Posterior cingulate gyrus (tissue), 11 donors: ENCODE data around the gene NR3C2.
A peak's percentile ranks its signal among the peaks of the same experiment; 100 is the strongest.
"Not testable (repeated sequence)": the region's sequence is repeated elsewhere in the genome, so short reads cannot be mapped to it uniquely, and the experiment has no call there.

ENCODE experiments used
- DNase-seq, 10 donors: peaks; one replicate each; pipeline versions ENCODE4 v3.0.0 to v3.0.0-alpha.2; 2020 to 2021; ENCODE audit warnings: mixed read lengths in 3 of 10
- intact Hi-C: fragments of 100-400 bp; cut with DNase I; formaldehyde crosslinking; loops from one replicate; pipeline ENCODE4 v1.15.1; 2023

Gene NR3C2

DNA sequence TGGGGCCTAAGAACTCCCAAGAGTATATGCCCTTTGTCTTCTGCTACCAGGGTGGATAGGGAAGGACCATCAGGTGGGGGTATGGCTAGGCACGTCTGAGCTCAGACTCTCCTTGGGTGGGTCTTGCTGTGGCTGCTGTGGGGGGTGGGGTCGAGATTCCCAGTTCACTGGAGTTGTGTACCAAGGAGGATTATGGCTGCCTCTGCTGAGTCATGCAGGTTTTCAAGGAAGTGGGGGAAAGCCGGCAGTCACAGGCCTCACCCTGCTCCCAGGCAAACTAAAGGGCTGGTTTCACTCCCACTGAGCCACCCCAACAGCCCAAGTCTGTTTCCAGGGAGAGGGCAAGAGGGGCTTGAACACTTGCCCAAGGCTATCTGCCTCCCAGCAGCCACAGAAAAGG lies 249.7 kb downstream of the NR3C2 start:
- no peak for DNase-seq
- intact Hi-C loops, result no loop called here

DNA sequence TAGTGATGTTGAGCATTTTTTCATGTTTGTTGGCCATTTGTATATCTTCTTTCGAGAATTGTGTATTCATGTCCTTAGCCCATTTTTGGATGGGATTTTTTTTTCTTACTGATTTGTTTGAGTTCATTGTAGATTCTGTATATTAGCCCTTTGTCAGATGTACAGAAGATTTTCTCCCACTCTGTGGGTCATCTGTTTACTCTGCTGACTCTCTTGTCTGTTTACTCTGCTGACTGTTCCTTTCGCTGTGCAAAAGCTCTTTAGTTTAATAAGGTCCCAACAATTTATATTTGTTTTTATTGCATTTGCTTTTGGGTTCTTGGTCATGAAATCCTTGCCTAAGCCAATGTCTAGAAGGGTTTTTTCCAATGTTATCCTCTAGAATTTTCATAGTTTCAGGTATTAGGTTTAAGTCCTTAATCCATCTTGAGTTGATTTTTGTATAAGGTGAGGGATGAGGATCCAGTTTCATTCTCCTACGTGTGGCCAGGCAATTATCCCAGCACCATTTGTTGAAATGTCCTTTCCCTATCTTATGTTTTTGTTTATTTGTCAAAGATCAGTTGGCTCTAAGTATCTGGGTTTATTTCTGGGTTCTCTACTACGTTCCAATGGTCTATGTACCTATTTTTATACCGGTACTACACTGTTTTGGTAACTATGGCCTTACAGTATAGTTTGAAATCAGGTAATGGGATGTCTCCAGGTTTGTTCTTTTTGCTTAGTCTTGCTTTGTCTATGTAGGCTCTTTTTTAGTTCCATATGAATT lies 254.6 kb downstream of the NR3C2 start:
- intact Hi-C loops, DNase-seq: not testable (repeated sequence)

DNA sequence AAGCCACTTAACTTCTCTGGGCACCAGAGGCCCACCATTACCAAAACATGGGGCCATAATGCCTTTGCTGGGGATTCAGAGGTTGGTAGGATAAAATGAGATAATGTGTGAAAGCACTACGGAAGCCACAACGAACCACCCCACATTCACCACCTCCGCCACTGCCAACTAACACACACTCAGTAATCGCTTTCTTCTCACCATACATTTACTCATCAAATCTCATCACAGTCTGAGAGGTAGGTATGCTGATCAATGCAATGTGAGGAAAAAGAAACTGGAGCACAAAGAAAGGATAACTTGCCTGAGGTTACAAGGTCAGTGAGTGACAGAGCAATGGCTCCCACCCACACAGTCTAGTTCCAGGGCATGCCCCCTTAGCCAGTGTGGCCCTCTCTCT lies 257.3 kb downstream of the NR3C2 start:
- intact Hi-C loops, result no loop called here
- no peak for DNase-seq

DNA sequence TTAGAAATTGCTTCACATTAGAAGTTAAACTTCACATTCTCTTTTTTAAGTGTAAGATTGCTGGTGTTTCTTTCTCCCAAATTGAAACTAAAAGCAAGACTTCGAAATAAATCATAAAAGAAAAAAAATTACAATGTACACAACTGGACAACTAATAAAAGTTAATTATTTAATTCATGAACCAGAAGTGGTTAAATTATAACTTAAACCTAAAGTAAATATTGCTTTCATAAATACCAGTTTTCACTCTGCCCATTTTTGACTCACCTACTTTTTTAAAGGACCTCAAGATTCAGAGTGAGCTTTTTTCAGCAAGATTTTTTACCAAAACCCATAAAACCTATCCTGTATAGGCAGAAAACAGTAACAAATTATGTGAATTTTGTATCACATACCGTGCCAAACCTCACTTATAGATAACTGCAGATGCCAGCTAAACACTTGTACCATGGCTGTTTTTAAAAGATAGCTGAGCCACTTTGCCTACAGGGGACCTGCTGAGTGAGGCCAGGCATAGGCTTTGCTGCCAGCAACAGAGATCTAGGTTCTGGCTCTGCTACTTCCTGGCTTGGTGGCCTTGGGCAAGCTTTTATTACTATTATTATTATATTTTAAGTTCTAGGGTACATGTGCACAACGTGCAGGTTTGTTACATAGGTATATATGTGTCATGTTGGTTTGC lies 259.8 kb downstream of the NR3C2 start:
- no peak for DNase-seq
- intact Hi-C loops, result no loop called here

DNA sequence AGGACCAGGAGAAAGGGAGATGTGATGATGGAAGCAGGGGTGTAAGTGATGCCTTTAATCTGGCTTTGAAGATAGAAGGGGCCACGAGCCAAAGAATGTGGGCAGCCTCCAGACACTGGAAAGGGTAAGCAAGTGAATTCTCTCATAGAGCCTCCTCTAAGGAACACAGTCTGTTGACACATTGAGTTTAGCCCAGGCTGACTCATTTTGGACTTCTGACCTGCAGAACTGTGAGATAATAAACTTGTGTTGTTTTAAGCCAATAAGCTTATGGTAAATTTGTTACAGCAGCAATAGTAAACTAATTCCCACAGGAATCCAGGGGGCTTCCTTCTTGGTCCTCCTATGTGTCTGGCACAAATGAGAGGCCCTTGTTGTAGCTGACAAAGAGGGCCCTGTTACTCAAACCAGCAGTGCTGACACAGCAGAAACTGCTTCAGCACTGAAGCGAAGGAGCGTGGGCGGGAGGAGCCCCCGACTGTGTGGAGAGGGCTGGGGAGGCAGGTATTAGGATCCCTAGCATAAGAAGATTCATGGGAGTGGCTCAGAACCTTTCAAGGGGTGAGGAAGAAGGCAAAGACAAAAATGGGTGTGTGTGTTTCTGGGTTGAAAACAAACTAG lies 268.7 kb downstream of the NR3C2 start:
- no peak for DNase-seq
- intact Hi-C loops, result no loop called here

DNA sequence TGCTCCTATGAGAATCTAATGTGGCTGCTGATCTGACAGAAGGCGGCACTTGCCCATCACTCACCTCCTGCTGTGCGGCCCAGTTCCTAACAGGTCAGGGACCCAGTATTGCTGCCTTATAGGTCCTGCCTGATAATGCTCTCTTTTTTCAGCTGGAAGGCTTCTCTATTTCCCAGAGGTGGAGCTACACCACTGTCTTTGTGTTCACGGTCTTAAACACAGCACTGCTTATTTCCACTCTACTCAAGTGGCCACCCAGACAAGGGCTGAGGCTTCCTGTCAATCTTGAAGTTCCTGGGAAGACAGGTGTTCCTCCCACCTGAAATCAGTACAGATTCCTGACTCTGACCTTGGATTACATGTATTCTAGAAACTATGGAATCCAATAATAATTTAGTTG lies 270.6 kb downstream of the NR3C2 start:
- intact Hi-C loops, result no loop called here
- DNase-seq, result no peak

GRCh38 chr4:148170408-148171365 lies 271.5 kb downstream of the NR3C2 start:
- intact Hi-C loops, result no loop called here
- peak in 1 of 10 donors; percentile 57 for DNase-seq

DNA sequence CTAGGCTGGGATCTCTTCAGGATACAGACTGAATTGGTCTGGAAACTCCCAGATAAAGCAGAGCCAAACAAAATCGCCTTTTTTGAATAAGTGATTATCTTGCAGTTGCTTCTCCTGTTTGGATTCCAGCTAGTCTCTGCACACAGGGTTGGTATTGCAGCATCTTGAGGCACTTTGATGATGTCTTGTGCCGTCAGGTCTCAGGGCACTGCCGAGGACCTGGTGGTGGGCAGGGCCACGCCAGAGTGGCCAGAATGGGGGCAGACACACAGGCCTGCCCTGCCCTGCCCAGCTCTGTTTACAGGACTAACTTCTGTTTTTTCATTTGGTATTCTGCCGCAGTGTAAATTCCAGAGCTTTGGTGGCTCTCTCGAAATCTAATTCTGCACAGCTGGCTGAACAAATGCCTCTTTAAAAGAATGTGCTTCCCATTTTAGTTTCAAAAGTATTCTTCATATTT lies 276.1 kb downstream of the NR3C2 start:
- no peak for DNase-seq
- intact Hi-C loops, result no loop called here

DNA sequence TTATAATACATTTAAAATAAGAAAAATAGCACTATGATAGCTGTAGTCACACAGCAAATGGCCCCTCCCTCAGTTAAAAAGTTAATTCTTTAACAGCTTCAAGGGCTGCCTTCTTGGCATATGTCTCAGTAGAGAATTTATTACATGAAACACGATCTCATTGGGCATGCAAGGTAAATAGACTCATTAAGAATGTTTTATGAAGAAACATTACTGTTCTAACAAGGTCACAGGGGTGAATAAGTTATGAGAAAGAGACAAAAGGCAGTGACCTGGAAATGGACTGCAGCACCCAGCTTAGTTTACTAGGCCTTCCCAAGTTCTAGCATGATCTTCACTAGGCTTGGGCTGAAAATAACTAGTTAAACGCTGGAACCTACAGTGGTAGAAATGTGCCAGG lies 277.7 kb downstream of the NR3C2 start:
- no peak for DNase-seq
- intact Hi-C loops, result no loop called here

DNA sequence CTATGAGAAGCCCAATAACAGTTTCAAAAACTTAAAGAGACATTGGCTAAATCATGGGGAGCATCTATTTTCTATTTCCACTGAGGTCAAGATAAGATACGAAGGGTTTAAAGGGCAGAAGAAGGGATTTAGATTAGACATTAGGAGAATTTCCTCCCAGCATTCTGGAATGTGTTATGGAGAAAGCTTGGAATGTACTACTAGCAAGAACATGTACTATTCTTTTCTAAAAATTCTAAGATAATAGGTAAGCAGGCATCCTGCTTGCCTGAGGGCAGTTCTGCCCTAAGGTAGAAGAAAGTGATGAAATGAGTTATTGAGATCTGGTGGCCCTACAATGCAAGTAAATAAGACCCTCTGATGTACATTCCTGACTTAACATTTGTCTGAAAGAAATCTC lies 279.2 kb downstream of the NR3C2 start:
- no peak for DNase-seq
- intact Hi-C loops, result no loop called here

DNA sequence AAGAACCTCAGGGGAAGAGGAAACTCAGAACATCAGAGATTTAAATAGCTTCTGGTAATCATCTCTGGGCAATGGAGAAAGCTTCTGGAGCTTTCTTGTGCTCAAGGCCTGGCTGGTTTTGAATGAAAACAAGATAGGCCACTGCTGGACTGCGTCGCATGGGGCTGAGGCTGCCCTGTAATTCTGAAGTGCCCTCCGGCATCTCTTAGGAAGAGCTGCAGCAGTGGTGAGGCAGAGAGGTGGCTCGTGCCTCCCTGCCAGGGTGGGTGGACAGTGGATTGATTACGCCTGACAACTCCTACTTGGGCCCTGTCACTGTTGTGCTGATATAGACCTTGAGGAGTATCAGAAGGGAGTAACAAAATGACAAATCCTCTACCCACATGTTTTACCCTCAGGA lies 279.7 kb downstream of the NR3C2 start:
- DNase-seq, result no peak
- intact Hi-C loops, result no loop called here

- DNase-seq, result no peak
- intact Hi-C loops, result no loop called here
Observed at GRCh38 chr4:148161601-148162000, 280.6 kb downstream of the NR3C2 start.

DNA sequence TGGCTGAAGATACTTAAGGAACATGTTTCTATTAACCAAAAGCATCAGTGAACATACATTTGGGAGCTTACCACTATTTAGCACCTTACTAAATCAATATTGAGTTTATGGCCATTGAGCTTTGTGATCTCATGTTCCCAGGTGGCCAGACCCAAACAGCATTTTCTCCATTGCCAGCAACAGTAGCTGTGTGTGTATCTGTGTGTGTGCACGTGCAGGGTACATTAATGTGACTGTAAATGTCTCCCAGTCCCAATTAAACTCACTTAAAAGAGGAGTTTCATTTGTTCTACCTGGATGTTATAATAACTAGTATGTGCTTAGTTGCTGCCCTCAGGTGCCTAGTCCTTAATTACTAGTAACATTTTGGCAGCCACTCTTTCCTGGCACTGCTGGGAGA lies 282.4 kb downstream of the NR3C2 start:
- no peak for DNase-seq
- intact Hi-C loops, result no loop called here

GRCh38 chr4:148154769-148155168 lies 287.4 kb downstream of the NR3C2 start:
- intact Hi-C loops, result no loop called here

GRCh38 chr4:148152868-148153625 lies 289.2 kb downstream of the NR3C2 start:
- intact Hi-C loops, result no loop called here

More at GRCh38 chr4:148154769-148155168, 287.4 kb downstream of the NR3C2 start:
- no peak for DNase-seq

DNA sequence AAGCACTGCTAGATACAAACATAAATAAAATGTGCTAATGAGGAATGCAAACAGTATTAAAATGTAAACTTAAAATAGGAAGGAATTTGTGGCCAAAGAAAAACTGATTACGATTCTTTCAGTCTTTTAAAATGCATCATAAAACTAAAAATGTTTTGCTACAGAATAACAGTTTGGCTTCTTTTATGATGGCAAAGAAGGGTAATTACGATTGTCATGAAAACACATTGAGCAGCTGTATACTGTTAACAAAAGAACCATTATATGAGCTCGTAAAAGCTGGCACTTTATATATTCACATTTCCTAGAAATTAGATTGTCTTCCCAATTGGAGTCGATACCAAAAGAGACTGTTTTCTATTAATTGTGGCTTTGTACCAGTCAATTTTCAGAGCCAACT lies 290.4 kb downstream of the NR3C2 start:
- DNase-seq, result no peak
- intact Hi-C loops, result no loop called here

More at GRCh38 chr4:148152868-148153625, 289.2 kb downstream of the NR3C2 start:
- DNase-seq, result no peak

DNA sequence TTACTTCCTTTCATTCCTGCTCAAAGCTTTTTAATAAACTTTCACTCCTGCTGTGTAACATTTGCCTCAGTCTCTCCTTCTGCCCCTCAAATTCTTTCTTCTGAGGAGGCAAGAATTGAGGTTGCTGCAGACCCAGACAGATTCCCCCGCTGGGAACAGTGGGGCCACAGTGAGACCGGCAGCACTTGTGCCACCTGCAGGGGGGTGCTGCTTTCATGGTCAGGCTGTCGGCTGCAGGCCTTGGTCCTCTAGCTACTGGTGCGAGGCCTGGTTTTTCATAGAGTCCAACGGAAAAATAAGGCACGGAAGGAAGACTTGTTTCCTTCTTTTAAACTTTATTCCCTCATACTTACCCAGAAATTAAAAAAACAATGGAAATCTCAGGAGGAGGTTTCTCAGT lies 296.7 kb downstream of the NR3C2 start:
- intact Hi-C loops, result no loop called here

GRCh38 chr4:148143174-148143573 lies 299.0 kb downstream of the NR3C2 start:
- no peak for DNase-seq
- intact Hi-C loops, result no loop called here

More for the DNA sequence above, 296.7 kb downstream of the NR3C2 start:
- no peak for DNase-seq

DNA sequence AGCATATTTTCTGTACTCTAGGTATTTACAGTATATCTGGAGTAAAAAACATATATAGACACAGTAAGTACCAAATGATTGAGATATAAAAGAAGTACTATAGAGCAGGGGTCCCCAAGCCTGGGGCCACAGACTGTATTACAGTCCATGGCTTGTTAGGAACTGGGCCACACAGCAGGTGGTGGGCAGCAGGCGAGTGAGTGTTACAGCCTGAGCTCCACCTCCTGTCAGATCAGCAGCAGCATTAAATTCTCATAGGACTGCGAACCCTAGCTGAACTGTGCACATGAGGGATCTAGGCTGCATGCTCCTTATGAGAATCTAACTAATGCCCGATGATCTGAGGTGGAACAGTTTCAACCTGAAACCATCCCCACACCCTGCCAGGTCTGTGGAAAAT lies 300.7 kb downstream of the NR3C2 start:
- DNase-seq, result no peak
- intact Hi-C loops, result no loop called here

DNA sequence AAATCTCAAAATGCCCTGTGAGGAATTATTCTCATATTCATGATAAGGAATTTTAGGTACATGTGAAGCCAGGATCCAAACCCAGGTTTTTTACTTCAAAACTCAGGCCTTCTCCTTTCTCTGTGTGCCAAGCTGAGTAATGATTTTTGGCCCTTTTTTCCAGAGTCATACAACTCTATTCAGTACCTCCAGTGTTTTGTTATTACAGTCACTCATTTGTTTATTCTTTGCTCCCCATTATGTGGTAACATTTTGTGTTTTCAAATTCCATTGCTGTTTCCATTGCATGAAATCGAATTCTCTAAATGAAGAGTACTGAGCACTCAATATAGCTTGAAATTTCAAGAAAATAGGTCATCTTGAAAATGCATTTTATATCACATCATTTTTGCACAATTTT lies 315.4 kb downstream of the NR3C2 start:
- intact Hi-C loops, result no loop called here
- no peak for DNase-seq
